GM21390 (cell line): Measurements from ENCODE around the gene PANX2.

ENCODE experiments used
- ATAC-seq: cut with Tn5 transposase; IDR thresholded peaks from one replicate; pipeline ENCODE4 v1.9.1; 2021; ENCODE audit not compliant: unreplicated experiment

PANX2 gene

DNA sequence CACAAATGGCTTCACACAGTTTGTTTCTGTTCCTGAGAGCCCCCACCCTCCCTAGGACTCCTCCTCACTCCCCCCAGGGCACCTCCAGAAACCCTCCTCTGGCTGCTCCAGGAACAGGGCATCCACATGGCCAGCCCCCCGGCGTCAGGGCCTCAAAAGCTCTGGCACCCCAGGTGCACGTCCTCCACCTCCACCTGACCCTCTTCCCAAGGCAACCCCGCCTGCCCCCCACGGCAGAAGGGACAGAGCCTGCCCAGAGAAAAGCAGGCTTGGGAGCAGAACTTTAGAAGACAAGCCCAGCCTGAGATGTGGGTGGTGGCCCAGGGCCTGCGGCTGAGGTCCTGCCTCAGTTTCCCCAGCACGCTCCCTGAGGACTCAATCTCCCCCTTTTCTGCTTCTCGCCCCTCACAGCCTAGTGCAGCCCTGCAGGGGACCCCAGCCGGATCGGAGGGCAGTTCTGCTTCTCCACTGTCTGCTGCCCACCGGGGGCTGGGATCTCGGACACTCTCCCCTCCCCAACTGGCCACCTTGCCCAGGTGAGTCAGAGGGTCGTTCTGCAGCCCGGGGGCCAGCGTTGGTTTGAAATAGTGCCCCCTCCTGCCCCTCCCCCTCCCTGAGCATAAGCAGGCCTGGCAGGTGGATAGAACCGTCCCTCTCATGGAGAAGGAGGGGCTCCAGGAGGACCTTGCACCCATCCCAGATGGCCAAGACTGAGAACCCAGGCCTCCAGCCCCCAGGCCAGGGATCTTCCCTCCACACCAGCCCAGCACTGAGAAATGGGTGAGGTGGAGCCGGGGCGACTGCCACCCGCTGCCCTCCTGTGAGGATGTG lies 12.8 kb downstream of the PANX2 start:
- no peak for ATAC-seq

DNA sequence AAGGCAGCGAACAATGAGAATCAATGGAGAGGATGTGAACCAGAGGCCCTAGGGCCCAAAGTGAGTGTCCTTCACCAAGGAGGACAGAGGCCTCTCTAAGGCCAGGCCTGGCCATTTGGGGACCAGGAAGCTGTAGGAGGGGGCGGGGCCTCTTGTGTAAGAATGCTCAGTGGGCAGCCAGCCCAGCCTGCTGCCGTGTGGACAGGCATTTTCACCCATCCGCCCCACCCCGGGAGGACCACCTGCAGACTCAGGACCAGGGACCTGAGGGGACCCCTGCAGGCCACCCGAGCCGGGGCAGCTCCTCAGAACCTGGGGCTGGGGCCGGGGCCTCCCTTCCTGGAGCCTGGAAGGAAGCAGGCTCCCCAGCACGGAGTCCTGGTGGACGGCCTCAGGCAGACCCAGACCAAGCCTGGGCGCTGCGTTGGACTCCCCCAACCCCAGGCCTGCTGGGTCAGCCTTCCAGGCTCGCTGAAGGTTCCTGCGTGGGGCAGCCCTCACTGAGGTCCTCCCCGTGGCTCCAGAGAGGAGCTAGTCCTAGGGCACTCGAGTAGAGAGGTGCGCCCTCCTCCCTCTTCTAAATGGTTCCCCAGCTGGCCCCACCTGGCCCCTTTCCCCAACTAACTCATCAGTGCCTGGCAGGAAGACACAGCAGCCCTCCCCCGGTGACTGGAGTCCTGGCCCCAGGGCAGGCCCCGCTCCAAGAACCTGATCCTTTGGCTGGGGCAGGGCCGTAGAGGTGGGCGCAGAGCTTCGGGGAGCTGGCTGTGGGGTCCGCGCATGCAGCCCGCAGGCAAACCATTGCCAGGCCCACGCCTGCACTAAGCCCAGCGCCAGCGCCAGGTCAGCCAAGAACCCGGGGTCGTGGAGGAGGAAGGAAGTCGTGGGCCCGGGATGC lies 13.7 kb downstream of the PANX2 start:
- ATAC-seq = no peak

DNA sequence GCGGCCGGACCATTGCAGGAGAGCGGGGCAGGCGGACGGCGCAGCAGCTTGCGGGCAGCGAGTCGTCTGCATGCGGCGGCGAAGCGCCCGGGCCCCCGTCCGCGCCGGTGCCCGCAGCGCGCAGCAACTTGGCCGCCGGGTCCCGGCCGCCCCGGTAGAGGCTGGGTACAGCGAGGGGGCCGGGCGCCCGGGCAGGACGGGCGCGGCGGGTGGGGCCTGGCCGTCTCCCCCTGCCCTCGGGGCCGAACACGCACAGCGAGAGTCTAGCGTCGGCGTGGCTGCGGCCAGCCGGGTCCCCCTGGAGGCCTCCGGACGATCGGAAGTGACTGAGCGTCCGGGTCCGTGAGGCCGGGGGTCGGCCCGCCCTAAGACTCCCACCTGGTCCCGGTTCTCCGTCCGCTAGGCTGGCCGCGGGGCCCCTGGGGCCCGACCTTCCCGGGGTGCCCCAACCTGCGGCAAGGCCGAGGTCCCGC lies 14.4 kb downstream of the PANX2 start:
- ATAC-seq = no peak

DNA sequence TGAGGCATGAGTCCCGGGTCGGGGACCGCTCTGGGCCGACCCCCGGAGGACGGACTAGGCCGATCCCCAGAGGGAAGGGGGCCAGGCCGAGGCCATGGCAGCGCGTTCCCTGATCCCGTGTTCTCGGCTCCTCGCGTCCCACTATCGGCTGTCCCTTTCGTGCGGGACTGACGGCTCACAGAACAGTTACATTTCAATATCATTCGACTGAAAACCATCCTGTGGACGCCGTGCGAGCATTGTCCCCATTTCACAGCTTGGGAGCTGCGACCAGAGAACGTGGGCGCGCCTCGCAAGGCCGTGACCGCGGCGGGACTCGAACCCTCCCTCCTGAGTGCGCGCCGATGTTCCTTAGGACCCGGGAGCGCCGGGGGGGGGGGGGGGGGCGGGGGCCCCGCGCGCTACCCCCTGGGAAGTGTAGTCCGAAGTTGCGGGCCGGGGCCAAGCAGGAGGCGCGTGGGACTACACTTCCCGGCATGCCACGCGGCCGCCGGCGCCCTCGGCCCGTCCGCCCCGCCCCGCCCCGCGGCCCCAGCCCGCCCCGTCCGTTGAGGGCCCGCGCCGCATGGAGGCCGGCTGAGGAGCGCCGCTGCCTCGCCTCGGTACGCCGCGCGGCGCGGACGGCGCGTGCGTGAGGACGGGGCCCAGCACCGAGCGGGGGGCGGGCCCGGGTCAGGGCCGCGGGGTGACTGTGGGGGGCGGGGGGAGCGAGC lies 15.0 kb downstream of the PANX2 start, which contains the start of gene TRABD:
TRABD (plus strand) TSS at position 539 of the 713 bp plus-strand sequence. CDS start 7,148 bp downstream, outside the sequence.
- no peak for ATAC-seq

DNA sequence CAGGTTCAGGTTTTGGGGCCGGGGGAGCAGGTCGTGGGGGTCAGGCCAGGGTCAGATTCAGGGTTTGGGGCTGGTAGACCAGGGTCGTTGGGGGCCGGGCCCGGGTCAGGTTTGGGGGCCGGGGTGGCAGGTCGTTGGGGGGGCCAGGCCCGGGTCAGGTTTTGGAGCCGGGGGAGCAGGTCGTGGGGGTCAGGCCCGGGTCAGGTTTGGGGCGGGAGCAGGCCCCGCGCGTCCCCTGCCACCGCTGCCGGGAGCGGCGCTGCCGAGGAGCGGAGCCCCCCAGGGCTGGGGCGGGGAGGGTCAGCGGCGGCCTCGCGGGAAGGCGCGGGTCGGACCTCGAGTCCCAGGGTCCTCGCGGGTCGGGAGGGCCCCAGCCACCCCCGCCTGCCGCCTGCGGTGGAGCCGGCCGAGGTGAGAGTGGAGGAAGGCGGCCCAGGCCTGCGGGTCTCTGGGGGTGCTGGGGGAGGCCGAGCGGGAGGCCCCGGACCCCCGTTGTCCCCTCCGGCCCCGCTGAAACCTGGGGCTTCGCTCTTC lies 15.7 kb downstream of the PANX2 start:
- ATAC-seq = no peak

DNA sequence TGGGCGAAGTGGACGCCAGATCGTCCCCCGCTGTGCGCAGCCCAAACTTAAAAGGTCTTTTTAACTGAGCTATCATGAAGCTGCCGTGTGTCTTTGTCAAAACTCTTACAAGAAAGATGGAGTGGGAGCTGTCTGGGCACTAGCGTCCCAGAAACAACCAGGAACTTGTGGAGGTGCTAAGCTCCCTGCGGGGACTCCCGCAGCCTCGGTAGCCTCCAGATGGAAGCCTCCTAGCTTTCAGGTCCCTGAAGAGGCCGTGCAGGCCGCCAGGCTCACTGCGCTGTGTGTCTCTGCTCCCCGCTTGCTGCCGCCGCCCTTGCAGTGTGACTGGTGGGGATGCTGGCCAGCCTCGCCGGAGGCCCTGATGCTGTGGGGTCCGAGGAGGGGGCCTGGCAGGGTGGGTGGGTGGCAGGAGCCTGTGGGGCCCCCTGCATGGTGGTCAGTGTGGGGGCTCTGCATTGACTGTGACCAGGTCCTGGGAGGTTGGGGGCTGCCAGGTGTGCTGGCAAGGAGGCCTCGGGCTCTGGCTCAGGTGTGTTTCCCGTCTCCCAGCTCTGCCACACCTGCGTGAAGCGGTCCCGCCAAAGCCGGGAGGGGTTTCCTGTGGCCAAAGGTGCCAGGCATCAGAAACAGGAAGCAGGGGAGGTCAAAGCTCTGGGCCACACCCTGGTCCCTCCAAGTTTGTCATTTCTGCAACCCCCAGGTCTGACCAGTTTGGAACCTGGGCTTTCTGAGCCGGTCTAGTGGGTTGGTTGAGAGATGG lies 16.4 kb downstream of the PANX2 start:
- no peak for ATAC-seq

DNA sequence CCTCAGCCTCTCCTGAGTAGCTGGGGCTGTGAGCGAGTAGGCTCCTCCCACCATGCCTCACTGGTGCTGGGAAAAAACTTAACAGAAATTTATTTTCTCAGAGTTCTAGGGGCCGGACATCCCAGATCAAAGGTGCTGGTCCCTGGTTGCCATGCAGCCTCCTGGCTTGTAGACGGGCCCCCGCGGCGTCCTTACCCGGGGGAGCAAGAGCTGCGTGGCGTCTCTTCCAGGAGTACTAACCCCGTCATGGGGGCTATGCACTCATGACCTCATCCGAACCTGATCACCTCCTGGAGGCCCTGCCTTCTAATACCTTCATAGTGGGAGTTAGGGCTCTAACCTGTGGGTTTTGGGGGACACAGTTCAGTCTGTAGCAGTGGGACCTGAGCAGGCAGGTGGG lies 17.8 kb downstream of the PANX2 start:
- no peak for ATAC-seq

DNA sequence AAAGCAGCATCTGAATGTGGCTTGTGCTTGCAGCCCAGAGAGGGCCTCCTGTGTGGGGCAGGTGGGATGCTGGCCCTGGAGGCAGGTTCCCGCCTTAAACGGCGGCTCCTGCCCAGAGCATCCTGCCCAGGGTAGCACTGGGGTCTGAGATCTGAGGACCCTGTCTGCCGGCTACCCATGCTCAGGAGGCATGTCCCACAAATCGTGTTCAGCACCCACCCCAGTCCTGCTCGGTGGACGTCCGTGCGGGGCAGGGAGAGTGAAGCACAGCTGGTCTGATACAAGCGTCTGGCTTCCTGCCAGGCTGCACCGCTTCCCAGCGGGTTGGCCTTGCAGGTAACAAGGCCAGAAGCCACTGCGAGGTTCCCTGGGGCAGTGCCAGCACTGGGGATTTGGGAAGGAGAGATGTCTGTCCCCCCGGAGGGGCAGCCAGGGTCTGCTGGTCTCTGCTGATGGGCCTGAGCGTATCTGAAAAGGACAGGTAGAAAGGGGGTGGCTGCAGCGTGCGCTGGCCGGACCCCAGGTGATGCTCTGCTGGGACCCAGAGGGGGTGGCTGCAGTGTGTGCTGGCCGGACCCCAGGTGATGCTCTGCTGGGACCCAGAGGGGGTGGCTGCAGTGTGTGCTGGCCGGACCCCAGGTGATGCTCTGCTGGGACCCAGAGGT lies 18.8 kb downstream of the PANX2 start:
- no peak for ATAC-seq

DNA sequence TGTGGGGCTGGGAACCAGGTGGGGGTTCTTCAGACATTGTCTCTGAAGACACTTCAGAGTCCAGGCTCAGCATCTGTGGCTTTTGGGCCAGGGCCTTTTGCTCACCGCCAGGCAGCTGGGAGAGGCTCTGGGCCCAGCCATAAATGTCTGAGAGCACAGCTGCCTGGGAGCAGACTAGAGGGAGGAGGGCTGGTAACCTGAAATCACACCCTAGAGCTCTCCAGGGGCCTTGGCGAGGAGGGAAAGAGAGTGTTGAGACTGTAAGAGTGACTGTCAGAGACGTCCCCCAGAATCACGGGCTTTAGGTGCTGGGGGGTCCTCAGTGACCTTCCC lies 19.3 kb downstream of the PANX2 start:
- no peak for ATAC-seq

DNA sequence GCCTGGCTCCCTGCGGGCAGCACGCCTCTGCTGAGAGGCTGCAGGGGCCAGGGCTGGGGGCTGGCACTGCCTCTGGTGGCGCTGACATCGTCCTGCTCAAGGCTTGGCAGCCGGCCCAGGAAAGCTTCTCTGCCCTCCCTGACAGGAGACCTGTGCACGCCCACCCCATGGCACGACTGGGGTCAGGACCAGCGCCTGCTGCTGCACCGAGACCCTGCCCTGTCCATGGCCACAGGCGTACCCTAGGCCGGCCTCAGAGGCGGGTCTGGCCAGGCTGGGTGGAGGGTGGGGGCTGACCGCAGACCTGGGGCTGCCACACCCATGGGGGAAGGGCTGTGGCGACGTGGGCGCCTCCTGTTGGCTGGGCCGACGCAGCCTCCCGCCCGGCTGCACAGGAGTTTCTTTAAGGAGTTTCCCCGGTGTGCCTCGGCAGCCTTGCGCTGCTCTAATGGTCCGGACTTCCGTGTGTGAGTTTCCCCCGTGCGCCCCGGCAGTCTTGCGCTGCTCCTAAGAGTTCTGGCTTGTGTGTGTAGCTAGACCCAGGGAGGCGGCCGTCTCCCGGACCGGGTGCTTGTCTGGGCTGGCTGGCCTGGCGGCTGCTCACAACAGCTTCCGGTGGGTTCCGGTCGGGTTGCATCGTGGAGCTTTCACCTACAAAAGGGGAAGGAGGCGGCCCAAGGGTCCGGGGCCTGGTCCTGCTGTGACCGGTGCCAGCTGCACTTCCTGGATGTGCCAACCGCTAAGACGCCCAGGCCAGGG lies 19.8 kb downstream of the PANX2 start:
- no peak for ATAC-seq

DNA sequence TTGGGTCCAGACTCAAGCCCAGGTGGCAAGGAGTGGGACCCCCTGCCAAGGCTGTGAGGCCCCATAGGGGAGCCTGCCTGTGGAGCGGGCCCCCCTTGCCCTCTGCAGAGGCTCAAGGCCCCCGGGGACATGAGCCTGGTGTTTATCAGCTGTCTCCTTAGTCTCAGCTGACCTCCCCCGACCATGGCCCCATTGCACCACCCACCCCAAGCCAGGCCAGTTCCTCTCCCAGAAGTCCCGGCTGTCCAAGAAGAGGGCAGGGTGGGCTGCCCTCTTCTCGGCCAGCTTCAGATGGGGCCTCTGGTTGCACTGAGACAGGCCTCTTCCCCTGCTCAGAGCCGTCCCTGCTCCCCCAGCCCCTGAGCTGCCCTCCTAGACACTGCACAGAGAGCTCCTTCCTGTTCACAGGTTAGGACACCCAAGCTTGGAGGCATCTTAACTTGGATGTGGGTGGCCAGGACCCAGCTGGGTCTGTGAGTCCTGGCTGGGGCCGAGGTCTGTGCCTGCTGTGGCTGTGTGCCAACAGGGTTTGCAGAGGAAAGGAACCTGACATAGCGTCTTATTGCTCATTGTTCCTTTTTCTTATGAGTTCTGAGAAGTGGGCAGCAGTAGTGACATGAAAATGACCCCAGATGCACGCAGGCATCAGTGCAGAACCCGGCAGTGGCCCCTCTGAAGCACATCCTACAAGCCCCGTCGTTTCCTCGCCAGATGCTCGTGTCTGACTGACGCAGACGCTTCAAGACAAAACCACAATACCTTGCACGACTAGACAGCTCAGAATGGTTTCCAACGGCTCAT lies 20.6 kb downstream of the PANX2 start:
- ATAC-seq = no peak

DNA sequence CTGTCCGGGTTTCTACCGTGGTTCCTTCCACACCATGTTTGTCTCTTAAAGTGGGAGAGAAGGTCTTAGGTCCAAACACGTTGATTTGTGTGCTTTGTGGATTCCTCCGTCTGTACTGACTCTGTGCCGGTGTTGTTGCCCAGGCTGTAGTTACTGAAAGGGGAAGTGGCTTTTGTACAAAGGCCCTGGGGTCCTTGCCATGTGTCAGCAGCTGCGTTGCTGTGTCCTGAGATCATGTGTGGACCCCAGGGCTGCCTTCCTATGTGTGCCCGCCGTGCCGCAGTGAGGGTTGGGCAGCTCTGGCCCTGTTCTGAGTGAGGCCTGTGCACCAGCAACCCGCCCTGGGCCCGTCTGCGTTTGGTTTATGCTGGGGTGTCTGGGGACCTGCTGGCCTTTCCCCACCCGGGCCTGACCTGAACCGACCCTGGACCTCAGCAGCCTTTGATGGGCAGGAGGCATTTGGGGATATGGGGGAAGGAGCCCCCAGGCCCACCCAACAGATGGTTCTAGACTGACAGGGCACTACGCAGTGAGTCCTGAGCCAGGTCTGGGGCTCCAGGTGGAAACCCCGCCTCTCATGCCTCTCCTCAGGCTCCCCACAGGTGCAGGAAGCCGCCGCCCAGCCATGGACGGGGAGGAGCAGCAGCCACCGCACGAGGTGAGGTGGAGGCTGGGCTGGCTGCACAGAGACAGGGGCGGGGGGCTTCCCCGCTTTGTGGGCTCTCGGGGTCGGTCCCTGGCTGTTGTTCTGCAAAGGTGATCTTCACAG lies 22.1 kb downstream of the PANX2 start:
- no peak for ATAC-seq

DNA sequence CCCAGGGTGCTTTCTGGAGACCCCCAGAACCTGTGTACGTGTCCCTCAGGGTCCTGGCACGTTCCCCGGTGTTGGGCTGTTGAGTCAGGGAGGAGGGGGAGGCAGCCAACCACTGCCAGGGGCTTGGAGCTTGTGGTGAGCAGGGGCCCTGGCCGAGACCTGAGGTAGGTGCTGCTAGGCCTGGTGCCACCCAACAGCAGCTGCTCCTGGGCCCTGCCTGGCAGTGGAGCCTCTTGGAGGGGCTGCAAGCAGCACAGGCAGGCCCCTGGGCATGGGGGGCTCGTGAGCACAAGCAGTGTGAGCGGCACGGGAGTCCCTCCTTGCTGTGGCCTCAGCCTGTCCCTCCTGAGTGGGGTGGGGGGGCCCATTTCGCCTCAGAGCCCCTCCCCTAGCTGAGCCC lies 23.1 kb downstream of the PANX2 start:
- ATAC-seq = no peak

DNA sequence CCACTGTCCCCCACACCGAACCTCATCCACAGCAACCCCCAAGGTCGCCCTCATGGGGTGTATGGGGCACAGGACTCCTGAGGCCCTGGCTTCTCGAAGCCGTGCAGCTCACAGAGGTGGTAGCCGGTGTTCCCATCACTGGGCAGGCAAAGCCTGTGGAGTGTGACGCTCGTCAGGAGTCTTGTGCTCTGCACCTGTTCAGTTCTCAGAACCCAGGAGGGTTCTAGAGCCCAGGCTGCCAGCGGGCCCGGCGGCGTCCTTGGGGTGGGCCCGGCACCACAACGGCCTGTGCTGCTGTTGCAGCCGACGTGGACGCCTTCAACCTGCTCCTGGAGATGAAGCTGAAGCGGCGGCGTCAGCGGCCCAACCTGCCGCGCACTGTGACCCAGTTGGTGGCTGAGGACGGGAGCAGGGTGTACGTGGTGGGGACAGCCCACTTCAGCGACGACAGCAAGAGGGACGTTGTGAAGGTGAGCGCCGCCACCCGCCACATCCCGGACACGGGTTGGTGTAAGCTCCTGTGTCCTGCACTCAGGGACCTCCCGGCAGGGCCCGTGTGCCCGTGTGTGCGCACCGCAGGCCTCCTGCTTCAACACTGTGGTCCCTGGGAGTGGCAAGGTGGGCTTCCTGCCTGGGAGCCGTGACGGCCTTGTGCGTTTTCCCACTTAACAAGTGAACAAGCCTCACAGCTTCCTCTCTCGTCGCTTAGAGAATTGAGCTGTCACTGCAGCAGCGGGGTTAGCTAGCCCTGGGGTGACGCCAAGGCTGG lies 23.7 kb downstream of the PANX2 start:
- ATAC-seq = no peak

DNA sequence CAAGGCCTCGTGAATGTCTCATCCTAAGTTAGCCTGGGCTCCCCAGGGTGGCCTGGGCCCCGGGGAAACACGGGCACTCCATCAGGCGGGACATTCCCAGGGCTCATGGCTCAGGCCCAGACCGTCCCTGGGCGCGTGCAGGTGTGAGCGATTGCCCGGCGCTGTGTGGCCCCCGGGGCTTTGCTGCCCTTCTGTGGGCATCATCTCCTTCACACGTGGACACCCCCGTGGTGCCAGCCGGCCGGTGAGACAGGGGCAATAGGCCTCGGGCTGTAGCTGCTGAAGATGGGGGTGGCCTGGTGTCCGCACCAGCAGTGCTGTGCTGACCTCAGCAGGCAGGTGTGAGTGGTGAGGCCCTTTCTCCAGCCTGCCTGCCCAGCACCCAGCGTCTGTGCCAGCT lies 25.7 kb downstream of the PANX2 start:
- no peak for ATAC-seq

DNA sequence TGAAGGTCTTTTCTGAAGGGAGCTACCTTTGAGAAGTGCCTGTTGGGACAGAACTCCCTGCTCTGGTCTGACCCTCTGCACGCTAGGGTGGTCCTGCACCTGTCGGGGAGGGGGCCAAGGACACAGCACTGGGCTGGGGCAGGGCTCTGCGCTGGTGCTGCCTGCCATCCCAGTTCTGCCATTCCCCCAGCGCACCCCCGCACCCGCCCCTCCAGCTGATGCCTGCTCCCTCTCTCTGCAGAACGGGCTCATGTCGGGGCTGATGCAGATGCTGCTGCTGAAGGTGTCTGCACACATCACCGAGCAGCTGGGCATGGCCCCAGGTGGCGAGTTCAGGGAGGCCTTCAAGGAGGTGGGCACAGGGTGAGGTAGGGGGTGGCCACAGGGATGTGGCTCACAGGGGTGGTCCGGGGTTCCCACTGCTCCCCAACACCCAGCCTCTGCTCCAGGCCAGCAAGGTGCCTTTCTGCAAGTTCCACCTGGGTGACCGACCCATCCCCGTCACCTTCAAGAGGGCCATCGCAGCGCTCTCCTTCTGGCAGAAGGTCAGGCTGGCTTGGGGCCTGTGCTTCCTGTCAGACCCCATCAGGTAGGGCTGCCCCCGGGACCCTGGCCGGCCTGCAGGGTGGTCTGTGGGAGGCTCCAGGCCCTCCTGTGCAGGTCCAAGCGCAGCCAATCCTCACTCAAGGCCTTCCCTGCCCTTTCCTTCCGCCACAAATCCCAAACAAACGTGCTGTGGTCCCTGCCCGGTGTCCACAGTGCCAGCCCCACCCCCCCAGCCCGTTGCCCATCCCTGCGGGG lies 26.7 kb downstream of the PANX2 start:
- ATAC-seq = no peak
